Neutrophil (primary cell): Measurements from ENCODE around the gene MYL6.

Experiments
- H3K27ac ChIP-seq: fragments of 200-600 bp; sonication (generic); 2 replicates; pipeline ENCODE4 v1.5.1; 2016; ENCODE audit warnings: mild to moderate bottlenecking, moderate library complexity
- H3K27me3 ChIP-seq: fragments of 200-600 bp; sonication (generic); 2 replicates; pipeline ENCODE4 v1.6.0; 2016; ENCODE audit warnings: mild to moderate bottlenecking
- H3K36me3 ChIP-seq: fragments of 200-600 bp; sonication (generic); 2 replicates; pipeline ENCODE4 v1.5.1; 2017
- H3K4me1 ChIP-seq, 2 experiments: fragments of 200-600 bp in 1 of 2; sonication (generic) in 1 of 2; 1 replicate in 1 of 2; 2 replicates in 1 of 2; pipeline versions ENCODE4 v1.5.1 to v1.6.1; 2013 to 2016; ENCODE audit warnings: low read depth in 1 of 2, low read length in 1 of 2, mild to moderate bottlenecking in 1 of 2, moderate library complexity in 1 of 2; ENCODE audit not compliant: control insufficient read depth in 1 of 2, insufficient read depth in 1 of 2
- H3K4me3 ChIP-seq, 2 experiments: fragments of 200-600 bp in 1 of 2; sonication (generic) in 1 of 2; 1 replicate in 1 of 2; 2 replicates in 1 of 2; pipeline ENCODE4 v1.5.1; 2013 to 2016; ENCODE audit warnings: low read depth in 1 of 2, low read length in 1 of 2, mild to moderate bottlenecking in 1 of 2, moderate library complexity in 1 of 2
- H3K9me3 ChIP-seq: fragments of 200-600 bp; sonication (generic); 2 replicates; pipeline ENCODE4 v1.5.1; 2016
- CTCF ChIP-seq: fragments of 200-600 bp; sonication (generic); IDR thresholded peaks from 2 replicates; pipeline ENCODE4 v1.5.1; 2016; ENCODE audit warnings: antibody characterized with exemption

The MYL6 gene

GRCh38 chr12:56188131-56188777 is 30.1 kb downstream of the MYL6 start:
- H3K4me1 ChIP-seq = peaks cover 34 to 36% of the 10 kb centered on the region in 2 experiments
- TF ChIP-seq CTCF = no peak
- no peaks in the 10 kb centered on the region for H3K27me3 ChIP-seq
- peak overlapping the region; percentile 67 to 74 for H3K4me3 ChIP-seq
- peak overlapping the region; percentile 76 for H3K27ac ChIP-seq
- H3K9me3 ChIP-seq = no peaks in the 10 kb centered on the region
- H3K36me3 ChIP-seq = peaks cover 35% of the 10 kb centered on the region

- peak overlapping the region; percentile 67 to 74 for H3K4me3 ChIP-seq
- TF ChIP-seq CTCF = no peak
- no peaks in the 10 kb centered on the region for H3K9me3 ChIP-seq
- H3K27me3 ChIP-seq = no peaks in the 10 kb centered on the region
- H3K27ac ChIP-seq = peak overlapping the region; percentile 76
- H3K36me3 ChIP-seq = peaks cover 31% of the 10 kb centered on the region
- H3K4me1 ChIP-seq = peaks cover 34 to 36% of the 10 kb centered on the region in 2 experiments
Observed at GRCh38 chr12:56188778-56189098, 30.6 kb downstream of the MYL6 start.

GRCh38 chr12:56189099-56189917 is 31.1 kb downstream of the MYL6 start, which contains the start of gene SMARCC2:
Gene SMARCC2, minus strand, starts transcription at chr12:56189483. Its CDS starts 22 bp downstream, at chr12:56189461.
- no peaks in the 10 kb centered on the region for H3K27me3 ChIP-seq
- no peaks in the 10 kb centered on the region for H3K9me3 ChIP-seq
- H3K4me1 ChIP-seq = peaks cover 34 to 36% of the 10 kb centered on the region in 2 experiments
- peak within 1 kb of the TSS; percentile 67 to 74 for H3K4me3 ChIP-seq
- peaks cover 25% of the 10 kb centered on the region for H3K36me3 ChIP-seq
- peak; percentile 87 for TF ChIP-seq CTCF
- peak within 1 kb of the TSS; percentile 76 for H3K27ac ChIP-seq

GRCh38 chr12:56189918-56190694 is 31.9 kb downstream of the MYL6 start:
- Histone ChIP-seq H3K27ac (peak overlapping the region; percentile 76), H3K4me3 (peak overlapping the region; percentile 67 to 74), H3K9me3 (no peaks in the 10 kb centered on the region), H3K36me3 (peaks cover 17% of the 10 kb centered on the region), H3K4me1 (peaks cover 34 to 36% of the 10 kb centered on the region in 2 experiments), H3K27me3 (no peaks in the 10 kb centered on the region)
- TF ChIP-seq CTCF = no peak

GRCh38 chr12:56190695-56191155 is 32.6 kb downstream of the MYL6 start:
- Histone ChIP-seq H3K36me3 (peaks cover 11% of the 10 kb centered on the region), H3K27ac (peak overlapping the region; percentile 76), H3K4me1 (peaks cover 34 to 36% of the 10 kb centered on the region in 2 experiments), H3K9me3 (no peaks in the 10 kb centered on the region), H3K4me3 (peak overlapping the region; percentile 67 to 74), H3K27me3 (no peaks in the 10 kb centered on the region)
- no peak for TF ChIP-seq CTCF
